ENCODE measurements around the gene GALNT14. TPM values are rescaled to one million over a fixed set of nuclear protein-coding genes. Genes with fewer than 3 reads are reported as not detected.

Gene GALNT14
- total RNA-seq, 1 donor from 2014 or later, result 0.45 TPM

DNA sequence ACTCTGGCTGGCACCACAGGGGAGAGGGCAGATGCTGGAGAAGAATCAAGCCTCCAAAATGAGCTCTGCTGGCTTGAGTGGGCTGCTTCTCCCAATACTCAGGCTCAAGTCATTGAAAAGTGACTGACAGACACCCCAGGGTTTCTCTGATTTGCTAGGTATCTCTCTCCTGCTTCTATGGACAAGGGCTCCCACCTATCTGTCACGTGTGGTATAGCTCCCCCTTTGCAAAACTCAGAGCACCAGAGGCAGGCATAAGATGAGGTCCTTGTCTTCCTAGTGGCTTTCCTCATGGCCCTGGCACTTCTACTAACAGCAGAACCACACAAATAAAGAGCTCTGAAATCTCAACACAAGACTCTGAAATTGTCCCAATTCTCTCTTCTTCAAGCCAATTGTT is 105.2 kb downstream of the GALNT14 start:
- ATAC-seq (no peak), DNase-seq (no peak)
- intact Hi-C loops (cut with micrococcal nuclease), result no loop called here

GRCh38 chr2:31032475-31032874 is 105.8 kb downstream of the GALNT14 start:
- intact Hi-C loops (cut with micrococcal nuclease), result no loop called here
- no peak for ATAC-seq
- DNase-seq, result no peak

DNA sequence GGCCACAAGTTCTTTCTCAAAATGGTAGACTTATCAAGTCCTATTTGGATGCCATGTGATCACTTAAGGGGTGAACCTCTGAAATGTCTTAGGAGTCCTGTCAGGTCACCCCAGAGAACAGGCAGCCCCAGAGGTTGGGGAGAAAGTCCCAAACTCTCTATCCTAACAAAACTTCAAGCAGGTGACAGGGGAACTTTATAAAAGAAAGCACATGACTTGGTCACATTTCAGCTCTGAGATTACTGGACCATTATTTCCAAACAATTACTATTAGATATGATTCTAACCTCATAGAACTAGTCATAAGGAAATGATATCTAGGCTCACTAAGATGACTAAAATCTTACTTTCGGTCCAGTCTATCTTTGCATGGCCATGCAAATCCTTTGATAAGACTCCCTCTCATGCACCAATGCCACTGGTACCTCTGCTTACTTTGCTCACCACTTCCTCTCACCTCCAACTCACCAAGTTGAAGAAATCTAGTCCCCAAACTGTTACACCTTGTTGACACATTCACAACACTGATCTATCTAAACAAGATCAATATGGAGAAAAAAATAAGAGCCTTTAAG is 107.0 kb downstream of the GALNT14 start:
- ATAC-seq (no peak), DNase-seq (no peak)
- intact Hi-C loops (cut with micrococcal nuclease), result no loop called here

- intact Hi-C loops (cut with micrococcal nuclease), result no loop called here
- ATAC-seq, result no peak
- DNase-seq, result no peak
Observed at GRCh38 chr2:31028417-31028816, 109.8 kb downstream of the GALNT14 start.

- intact Hi-C loops (cut with micrococcal nuclease), result no loop called here
Observed at GRCh38 chr2:31027549-31027948, 110.7 kb downstream of the GALNT14 start.

DNA sequence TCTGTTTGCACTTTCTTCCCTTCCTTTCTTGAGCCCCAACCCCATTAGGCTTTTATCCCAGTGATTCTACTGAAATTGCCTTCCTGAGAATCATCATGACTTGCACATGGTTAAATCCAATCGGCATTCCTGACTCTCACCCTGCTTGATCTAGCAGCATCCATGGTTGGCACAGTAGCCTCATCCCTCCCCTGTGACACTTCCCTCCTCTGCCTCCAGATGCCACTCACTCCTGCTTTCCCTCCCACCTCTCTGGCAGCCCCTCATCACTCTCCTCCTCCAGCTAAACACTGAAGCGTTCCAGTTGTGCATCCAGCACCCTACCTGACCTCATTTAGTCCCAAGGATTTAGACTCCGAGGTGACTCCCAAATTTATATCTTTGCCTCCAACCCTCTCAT is 114.7 kb downstream of the GALNT14 start:
- intact Hi-C loops (cut with micrococcal nuclease), result no loop called here
- no peak for ATAC-seq
- DNase-seq, result no peak

More at GRCh38 chr2:31027549-31027948, 110.7 kb downstream of the GALNT14 start:
- DNase-seq (no peak), ATAC-seq (no peak)

DNA sequence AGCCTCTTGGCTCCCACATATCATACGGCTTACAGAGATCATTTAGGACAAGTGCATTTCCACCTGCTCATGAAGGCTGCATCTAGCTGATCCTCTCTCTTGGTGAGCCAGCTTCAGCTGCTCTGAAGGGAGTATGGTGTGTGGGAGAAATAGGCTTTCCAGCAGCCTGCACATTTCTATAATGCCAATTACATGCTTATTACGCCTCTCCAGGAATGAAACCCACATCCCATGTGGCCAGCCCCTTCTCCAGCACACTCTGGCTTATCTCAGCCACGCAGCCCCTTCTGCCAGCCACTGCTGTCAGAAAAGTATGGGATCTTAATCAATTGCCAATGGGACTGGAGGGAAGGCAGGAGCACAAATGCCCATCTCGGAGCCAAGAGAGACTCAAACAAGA is 117.5 kb downstream of the GALNT14 start:
- ATAC-seq (no peak), DNase-seq (no peak)
- intact Hi-C loops (cut with micrococcal nuclease), result no loop called here

GRCh38 chr2:31018280-31018679 is 120.0 kb downstream of the GALNT14 start:
- no peak for ATAC-seq
- intact Hi-C loops (cut with micrococcal nuclease), result no loop called here
- no peak for DNase-seq

DNA sequence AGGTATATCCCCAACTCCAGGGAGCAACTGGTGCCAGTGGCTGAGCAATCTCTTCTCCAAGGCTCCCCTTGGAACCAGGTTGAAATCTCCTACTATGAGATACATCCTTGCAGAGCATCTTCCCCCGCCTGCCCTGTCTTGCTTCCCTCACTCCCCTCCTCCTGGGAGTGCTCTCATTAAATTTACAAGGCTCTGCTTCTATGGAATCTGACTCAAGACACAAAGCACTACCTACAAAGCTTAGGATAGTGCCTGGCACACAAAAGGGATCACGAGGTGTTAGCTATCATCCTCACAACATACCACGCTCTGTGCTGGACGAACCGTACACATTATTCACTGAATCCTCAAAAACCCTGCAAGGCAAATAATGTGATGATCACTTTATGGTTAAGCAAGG is 121.6 kb downstream of the GALNT14 start:
- no peak for ATAC-seq
- no peak for DNase-seq
- intact Hi-C loops (cut with micrococcal nuclease), result no loop called here

DNA sequence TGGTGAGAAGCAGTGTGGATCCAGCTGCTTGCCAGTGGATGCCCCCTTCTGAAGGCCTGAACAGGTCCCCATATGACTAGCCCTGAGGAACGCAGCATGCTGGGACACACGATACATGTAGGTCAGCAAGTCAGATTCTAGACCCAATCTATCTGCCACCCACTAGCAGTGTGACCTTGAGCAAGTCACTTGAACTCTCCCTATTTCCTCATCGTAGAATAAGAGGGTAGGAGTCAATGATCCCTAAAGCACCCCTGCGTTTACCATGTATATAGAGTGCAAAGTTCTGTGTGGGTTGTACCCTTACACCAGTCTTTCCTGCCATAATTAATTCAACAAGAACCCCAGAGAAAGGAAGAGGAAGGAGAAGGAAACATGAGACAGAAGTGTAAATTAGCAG is 123.7 kb downstream of the GALNT14 start:
- ATAC-seq, result no peak
- intact Hi-C loops (cut with micrococcal nuclease), result no loop called here
- no peak for DNase-seq

DNA sequence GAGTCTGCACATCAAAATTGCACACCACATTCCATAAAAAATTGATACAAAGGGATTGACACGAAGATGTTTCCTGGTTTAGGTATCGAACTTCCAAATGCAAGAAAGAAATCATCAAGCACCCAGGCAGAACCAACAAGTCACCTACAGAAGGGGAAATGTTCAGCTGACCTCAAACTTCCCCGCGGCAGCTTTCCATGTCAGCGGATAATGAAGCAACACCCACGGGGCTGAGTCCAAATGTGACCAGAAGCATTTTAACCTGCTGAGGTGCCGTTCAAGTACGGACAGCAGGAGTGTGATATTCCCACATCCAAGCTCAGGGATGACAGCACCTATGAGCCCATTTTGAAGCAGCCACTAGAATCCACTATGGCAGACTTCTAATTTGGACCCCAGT is 124.9 kb downstream of the GALNT14 start:
- DNase-seq, result no peak
- intact Hi-C loops (cut with micrococcal nuclease), result no loop called here
- ATAC-seq, result no peak

DNA sequence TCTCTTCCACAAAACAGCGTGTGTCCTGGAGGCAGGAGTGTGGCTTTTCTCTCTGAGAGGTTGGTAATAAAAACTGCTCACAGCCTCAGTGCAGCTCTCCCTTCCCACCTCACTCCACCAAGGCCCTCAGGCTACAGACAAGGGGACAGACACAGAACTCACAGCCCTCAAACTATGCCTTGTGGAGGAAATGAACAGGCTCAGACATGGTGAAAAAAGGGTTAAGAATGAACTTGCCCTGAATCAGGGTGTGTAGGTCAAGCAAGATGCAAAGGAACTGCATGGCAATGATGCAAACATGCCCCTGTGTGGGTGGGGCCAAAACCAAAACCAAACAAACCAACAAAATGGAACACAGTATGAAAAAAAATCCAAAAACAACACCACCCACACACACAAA is 125.8 kb downstream of the GALNT14 start:
- DNase-seq, result no peak
- no peak for ATAC-seq
- intact Hi-C loops (cut with micrococcal nuclease), result no loop called here

- intact Hi-C loops (cut with micrococcal nuclease), result no loop called here
- ATAC-seq (no peak), DNase-seq (no peak)
Observed at GRCh38 chr2:31011587-31011986, 126.7 kb downstream of the GALNT14 start.

DNA sequence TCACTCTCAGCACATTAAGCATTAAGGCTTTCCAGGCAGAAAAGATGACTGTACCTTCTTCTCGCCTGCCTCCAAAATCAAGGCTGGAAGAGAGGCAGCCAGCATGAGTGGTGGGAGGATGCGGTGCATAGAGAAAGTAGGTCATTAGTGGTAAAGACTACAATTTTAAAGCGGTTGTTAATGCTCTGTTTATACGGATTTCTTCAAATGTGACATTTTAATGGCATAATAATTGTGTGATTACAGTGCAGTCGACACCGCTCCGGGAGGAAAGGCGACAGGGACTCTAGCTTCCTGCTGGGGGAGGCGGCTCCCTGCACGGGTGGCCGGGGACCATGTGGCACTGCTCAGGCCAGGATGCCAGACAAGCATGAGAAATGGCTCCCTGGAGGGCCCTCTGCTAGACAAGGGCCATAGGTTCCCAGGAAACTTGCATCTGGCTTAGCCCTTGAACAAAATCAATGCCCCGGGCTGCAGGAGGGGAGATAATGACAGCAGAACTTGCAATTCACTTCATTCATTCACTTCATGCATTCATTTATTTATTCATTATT is 129.6 kb downstream of the GALNT14 start:
- DNase-seq, result no peak
- intact Hi-C loops (cut with micrococcal nuclease), result no loop called here
- no peak for ATAC-seq

GRCh38 chr2:31004257-31004656 is 134.0 kb downstream of the GALNT14 start:
- DNase-seq, result no peak
- intact Hi-C loops (cut with micrococcal nuclease), result no loop called here

DNA sequence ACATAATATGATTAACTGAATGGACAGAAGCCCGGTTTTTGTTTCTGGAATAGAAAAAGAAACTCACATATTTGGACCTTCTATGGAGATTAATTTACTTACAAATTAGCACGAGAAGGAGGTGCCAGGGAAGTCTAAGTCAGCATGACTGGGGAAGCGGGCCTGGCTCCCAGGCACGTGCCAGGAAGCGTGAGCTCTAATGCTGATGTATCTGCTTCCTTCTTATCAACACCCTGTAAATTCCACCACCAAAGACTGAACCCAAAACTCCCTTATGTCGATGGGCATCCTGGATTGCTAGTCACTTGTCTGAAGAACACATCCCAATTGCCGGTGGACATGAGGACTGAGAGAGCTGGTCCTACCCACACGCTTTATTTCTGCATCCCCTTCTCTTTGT is 134.5 kb downstream of the GALNT14 start:
- no peak for DNase-seq

More at GRCh38 chr2:31004257-31004656, 134.0 kb downstream of the GALNT14 start:
- no peak for ATAC-seq

GRCh38 chr2:31002537-31003150 is 135.6 kb downstream of the GALNT14 start:
- intact Hi-C loops (cut with micrococcal nuclease), result no loop called here
- ATAC-seq, result no peak
- no peak for DNase-seq

More for the DNA sequence above, 134.5 kb downstream of the GALNT14 start:
- intact Hi-C loops (cut with micrococcal nuclease), result no loop called here
- no peak for ATAC-seq

GRCh38 chr2:31000970-31001369 is 137.3 kb downstream of the GALNT14 start:
- ATAC-seq (peak; percentile 43), DNase-seq (no peak)
- intact Hi-C loops (cut with micrococcal nuclease), result no loop called here

DNA sequence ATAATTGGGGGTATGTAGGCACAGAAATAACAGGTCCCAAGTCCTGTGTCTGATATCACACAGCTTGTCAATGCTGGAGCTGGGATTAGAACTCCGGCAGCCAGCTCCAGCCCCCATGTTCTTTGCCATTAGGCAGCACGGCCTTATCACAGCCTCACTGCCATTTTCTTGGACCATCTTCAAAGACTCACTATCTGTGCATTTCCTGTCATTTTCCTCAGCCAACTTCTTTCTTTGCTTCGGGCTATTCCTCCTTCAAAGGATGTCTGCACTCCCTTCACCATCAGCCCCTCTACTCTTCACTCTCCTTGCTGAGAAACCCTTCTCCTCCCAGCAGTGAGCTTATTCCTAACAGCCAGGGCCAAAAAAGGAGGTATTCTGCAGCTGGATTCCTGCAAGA is 139.6 kb downstream of the GALNT14 start:
- no peak for ATAC-seq
- DNase-seq, result no peak
- intact Hi-C loops (cut with micrococcal nuclease), result no loop called here

- intact Hi-C loops (cut with micrococcal nuclease), result no loop called here
- DNase-seq, result no peak
- ATAC-seq, result no peak
Observed at GRCh38 chr2:30997979-30998378, 140.3 kb downstream of the GALNT14 start.

Measured in left ventricle myocardium superior (tissue), 1 donor.